Esophagus muscularis mucosa (tissue), 4 donors: ENCODE data around the gene LAMA3.

Experiments
- EP300 ChIP-seq: sonication (generic); formaldehyde crosslinking; IDR thresholded peaks from one replicate; pipeline ENCODE4 v1.6.1; 2017; ENCODE audit warnings: antibody characterized with exemption
- POLR2A ChIP-seq: fragments of 450-650 bp; IDR thresholded peaks from one replicate; pipeline ENCODE4 v1.6.1; 2017; ENCODE audit warnings: antibody characterized with exemption, moderate library complexity, mild to moderate bottlenecking, low read depth
- POLR2AphosphoS5 ChIP-seq, 2 donors: sonication (generic); formaldehyde crosslinking; IDR thresholded peaks; one replicate each; pipeline ENCODE4 v1.6.1; 2017; ENCODE audit warnings: antibody characterized with exemption in 2 of 2
- TF ChIP-seq, protein P1 (sequence below), 3 experiments: fragments of 200-600 bp in 2 of 3; fragments of 450-650 bp in 1 of 3; sonication (generic) in 2 of 3; IDR thresholded peaks; one replicate each; pipeline ENCODE4 v1.5.1; 2017 to 2019; ENCODE audit warnings: antibody characterized with exemption in 3 of 3, mild to moderate bottlenecking in 2 of 3, moderate library complexity in 1 of 3

DNA sequence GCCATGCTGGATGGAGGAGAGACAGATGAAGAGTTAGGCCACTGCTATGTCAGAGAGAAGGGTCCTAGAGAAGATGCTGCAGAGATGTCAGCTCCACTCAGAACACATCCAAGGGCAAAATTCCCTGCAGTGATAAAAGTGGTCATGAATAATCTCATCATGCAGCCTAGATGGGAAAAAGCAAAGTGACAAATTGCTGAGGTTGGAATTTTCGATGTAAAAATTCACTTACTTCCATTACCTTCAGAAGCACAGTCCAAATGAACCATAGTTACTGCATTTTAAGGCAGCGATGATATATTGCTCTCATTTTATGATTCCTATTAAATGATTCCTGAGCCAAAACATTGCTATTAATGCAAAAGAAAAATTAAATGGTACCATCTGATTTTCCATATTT is 43.0 kb upstream of the LAMA3 start:
- TF ChIP-seq, protein P1, sequence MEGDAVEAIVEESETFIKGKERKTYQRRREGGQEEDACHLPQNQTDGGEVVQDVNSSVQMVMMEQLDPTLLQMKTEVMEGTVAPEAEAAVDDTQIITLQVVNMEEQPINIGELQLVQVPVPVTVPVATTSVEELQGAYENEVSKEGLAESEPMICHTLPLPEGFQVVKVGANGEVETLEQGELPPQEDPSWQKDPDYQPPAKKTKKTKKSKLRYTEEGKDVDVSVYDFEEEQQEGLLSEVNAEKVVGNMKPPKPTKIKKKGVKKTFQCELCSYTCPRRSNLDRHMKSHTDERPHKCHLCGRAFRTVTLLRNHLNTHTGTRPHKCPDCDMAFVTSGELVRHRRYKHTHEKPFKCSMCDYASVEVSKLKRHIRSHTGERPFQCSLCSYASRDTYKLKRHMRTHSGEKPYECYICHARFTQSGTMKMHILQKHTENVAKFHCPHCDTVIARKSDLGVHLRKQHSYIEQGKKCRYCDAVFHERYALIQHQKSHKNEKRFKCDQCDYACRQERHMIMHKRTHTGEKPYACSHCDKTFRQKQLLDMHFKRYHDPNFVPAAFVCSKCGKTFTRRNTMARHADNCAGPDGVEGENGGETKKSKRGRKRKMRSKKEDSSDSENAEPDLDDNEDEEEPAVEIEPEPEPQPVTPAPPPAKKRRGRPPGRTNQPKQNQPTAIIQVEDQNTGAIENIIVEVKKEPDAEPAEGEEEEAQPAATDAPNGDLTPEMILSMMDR (IDR thresholded peaks at IDR 0.05) = no peak
- TF ChIP-seq EP300 = no peak
- TF ChIP-seq POLR2A = no peak
- TF ChIP-seq POLR2AphosphoS5 (IDR thresholded peaks at IDR 0.05) = no peak
